OCI-LY7 (cell line): ENCODE measurements around the gene LIPK.

ENCODE experiments used
- EZH2phosphoT487 ChIP-seq: fragments of 200-600 bp; sonication (generic); IDR thresholded peaks from 2 replicates; pipeline ENCODE4 v1.6.1; 2018; ENCODE audit warnings: low read depth, borderline replicate concordance, mild to moderate bottlenecking, mixed run types, antibody characterized with exemption, low read length, moderate library complexity, mixed read lengths
- TF ChIP-seq, protein P1 (sequence below): fragments of 200-600 bp; sonication (generic); conservative IDR thresholded peaks from 2 replicates; pipeline ENCODE4 v1.5.1; 2014; ENCODE audit warnings: mild to moderate bottlenecking, antibody characterized with exemption, low read length, moderate library complexity, mixed read lengths

GRCh38 chr10:88742448-88742847, 36.4 kb downstream of the LIPK start:
- TF ChIP-seq, protein P1, sequence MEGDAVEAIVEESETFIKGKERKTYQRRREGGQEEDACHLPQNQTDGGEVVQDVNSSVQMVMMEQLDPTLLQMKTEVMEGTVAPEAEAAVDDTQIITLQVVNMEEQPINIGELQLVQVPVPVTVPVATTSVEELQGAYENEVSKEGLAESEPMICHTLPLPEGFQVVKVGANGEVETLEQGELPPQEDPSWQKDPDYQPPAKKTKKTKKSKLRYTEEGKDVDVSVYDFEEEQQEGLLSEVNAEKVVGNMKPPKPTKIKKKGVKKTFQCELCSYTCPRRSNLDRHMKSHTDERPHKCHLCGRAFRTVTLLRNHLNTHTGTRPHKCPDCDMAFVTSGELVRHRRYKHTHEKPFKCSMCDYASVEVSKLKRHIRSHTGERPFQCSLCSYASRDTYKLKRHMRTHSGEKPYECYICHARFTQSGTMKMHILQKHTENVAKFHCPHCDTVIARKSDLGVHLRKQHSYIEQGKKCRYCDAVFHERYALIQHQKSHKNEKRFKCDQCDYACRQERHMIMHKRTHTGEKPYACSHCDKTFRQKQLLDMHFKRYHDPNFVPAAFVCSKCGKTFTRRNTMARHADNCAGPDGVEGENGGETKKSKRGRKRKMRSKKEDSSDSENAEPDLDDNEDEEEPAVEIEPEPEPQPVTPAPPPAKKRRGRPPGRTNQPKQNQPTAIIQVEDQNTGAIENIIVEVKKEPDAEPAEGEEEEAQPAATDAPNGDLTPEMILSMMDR = no peak
- no peak for TF ChIP-seq EZH2phosphoT487
